ENCODE measurements around the gene MPDZ. TPM values are rescaled to one million over a fixed set of nuclear protein-coding genes. Genes with fewer than 3 reads are reported as not detected.
"Not testable (repeated sequence)": the region's sequence is repeated elsewhere in the genome, so short reads cannot be mapped to it uniquely, and the experiment has no call there.

MPDZ gene
- total RNA-seq, 2 experiments from 2014 or later = not detected

DNA sequence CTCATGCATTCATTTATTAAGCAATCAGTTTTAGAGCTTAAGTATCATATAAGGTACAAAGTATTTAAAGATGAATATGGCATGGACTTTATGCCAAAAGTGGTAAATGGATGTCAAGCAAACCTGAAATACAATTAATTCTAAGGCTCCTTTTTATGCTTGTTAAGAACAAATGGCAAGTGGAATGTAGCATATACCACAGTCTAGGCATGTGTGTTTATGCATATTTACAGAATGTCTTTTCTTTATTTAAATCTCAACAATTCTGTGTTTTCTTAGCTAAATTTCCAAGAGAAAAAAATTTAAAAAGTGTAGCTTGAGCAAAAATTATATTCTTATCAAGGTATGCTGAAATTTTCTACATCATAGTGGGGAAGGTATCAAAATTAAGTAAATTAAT is 39.8 kb downstream of the MPDZ start:
- DNase-seq (no peak), ATAC-seq (ENCODE audit: low read depth) (no peak)
- Mint-ChIP-seq H3K4me3 (no peak overlapping the region), H3K9me3 (no peaks in the 10 kb centered on the region), H3K4me1 (no peaks in the 10 kb centered on the region), H3K27me3 (no peaks in the 10 kb centered on the region), H3K36me3 (no peaks in the 10 kb centered on the region), H3K27ac (no peak overlapping the region)
- POLR2A ChIA-PET = no interaction called here

- no peak for ATAC-seq (ENCODE audit: low read depth)
- H3K4me3 Mint-ChIP-seq = no peak overlapping the region
- no peaks in the 10 kb centered on the region for H3K9me3 Mint-ChIP-seq
- H3K36me3 Mint-ChIP-seq = no peaks in the 10 kb centered on the region
- POLR2A ChIA-PET = no interaction called here
- H3K4me1 Mint-ChIP-seq = no peaks in the 10 kb centered on the region
- no peaks in the 10 kb centered on the region for H3K27me3 Mint-ChIP-seq
- DNase-seq = no peak
- H3K27ac Mint-ChIP-seq = no peak overlapping the region
Measured at GRCh38 chr9:13239208-13239607, 40.3 kb downstream of the MPDZ start.

- H3K36me3 Mint-ChIP-seq = no peaks in the 10 kb centered on the region
- H3K9me3 Mint-ChIP-seq = no peaks in the 10 kb centered on the region
- no peak overlapping the region for H3K27ac Mint-ChIP-seq
- POLR2A ChIA-PET = no interaction called here
- H3K4me3 Mint-ChIP-seq = no peak overlapping the region
- ATAC-seq (ENCODE audit: low read depth) = no peak
- no peaks in the 10 kb centered on the region for H3K27me3 Mint-ChIP-seq
- DNase-seq = no peak
- no peaks in the 10 kb centered on the region for H3K4me1 Mint-ChIP-seq
Measured at GRCh38 chr9:13234932-13235331, 44.6 kb downstream of the MPDZ start.

- Mint-ChIP-seq H3K9me3 (no peaks in the 10 kb centered on the region), H3K27me3 (no peaks in the 10 kb centered on the region), H3K4me1 (no peaks in the 10 kb centered on the region), H3K27ac (no peak overlapping the region), H3K36me3 (no peaks in the 10 kb centered on the region), H3K4me3 (no peak overlapping the region)
- DNase-seq = no peak
- POLR2A ChIA-PET = no interaction called here
- no peak for ATAC-seq (ENCODE audit: low read depth)
Measured at GRCh38 chr9:13228431-13228830, 51.1 kb downstream of the MPDZ start.

DNA sequence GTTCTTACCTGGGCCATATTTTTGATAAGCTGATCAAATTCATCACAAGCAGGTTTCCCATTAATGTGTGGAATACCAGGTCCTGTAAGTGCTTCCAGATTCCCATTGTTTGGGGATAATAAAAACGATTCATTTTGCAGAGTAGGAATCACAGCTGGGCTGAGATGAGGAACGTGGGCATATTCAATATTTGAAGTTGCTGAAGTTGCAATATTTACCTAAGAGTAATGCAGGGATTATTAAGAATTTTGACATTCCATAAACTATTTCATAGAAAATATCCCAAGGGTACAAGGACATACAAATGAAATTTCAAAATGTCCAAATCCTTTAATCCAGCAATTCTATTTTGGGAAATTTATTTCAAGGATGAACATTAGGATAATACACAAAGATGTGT is 55.1 kb downstream of the MPDZ start:
- Mint-ChIP-seq H3K4me3 (no peak overlapping the region), H3K27ac (no peak overlapping the region), H3K36me3 (no peaks in the 10 kb centered on the region), H3K4me1 (no peaks in the 10 kb centered on the region), H3K9me3 (no peaks in the 10 kb centered on the region), H3K27me3 (no peaks in the 10 kb centered on the region)
- DNase-seq (no peak), ATAC-seq (ENCODE audit: low read depth) (no peak)
- POLR2A ChIA-PET = no interaction called here

DNA sequence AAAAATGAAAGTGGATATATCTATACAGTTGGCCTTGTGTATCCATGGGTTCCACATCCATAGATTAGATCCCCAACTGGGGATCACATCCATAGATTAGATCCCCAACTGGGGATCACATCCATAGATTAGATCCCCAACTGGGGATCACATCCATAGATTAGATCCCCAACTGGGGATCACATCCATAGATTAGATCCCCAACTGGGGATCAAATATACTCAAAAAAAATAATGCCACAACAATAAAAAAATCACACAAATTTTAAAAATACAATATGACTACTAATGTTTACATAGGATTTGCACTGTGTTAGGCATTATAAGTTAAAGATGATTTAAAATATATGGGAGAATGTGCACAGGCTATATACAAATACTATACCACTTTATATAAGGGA is 56.8 kb downstream of the MPDZ start:
- H3K4me3 Mint-ChIP-seq; H3K9me3 Mint-ChIP-seq; POLR2A ChIA-PET; ATAC-seq (ENCODE audit: low read depth); H3K27ac Mint-ChIP-seq; H3K4me1 Mint-ChIP-seq; H3K27me3 Mint-ChIP-seq; H3K36me3 Mint-ChIP-seq; DNase-seq: not testable (repeated sequence)

GRCh38 chr9:13221741-13222140 is 57.8 kb downstream of the MPDZ start:
- no peak overlapping the region for H3K27ac Mint-ChIP-seq
- no peaks in the 10 kb centered on the region for H3K27me3 Mint-ChIP-seq
- no peaks in the 10 kb centered on the region for H3K9me3 Mint-ChIP-seq
- ATAC-seq (ENCODE audit: low read depth) = no peak
- POLR2A ChIA-PET = no interaction called here
- no peaks in the 10 kb centered on the region for H3K4me1 Mint-ChIP-seq
- no peaks in the 10 kb centered on the region for H3K36me3 Mint-ChIP-seq
- no peak for DNase-seq
- H3K4me3 Mint-ChIP-seq = no peak overlapping the region

- POLR2A ChIA-PET = no interaction called here
- no peaks in the 10 kb centered on the region for H3K9me3 Mint-ChIP-seq
Measured at GRCh38 chr9:13220837-13221236, 58.7 kb downstream of the MPDZ start.

DNA sequence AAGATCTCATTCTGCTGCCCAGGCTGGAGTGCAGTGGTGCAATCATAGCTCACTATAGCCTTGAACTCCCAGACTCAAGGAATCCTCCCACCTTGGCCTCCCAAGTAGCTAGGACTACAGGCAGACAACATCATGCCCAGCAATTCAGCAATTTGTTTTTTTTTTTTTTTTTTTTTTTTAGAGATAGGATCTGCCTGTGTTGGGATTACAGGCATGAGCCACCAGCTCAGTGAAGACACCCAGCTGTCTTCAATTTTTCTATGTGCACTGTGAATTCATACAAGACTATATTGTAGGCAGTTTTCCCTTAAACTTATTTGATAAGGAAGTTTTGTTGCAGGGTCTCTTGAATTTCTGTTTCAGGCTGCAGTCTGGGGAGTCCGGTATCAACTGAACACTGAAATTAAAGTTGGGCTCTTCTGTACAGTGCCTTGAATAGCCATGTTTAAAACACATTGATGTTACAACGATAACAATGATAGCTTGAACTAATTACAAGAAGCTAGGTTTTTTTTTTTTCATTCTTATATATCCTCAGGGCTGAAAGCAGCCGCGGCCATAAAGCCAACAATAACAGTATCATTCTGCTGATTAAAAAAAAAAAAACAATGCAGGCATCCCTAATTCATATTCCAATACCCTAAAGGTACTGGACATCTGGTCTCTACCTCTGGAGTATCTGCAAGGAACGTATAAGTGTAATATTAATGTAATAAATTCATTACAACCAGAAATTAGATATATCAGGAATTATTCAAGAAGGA is 63.5 kb downstream of the MPDZ start:
- Mint-ChIP-seq H3K27me3 (no peaks in the 10 kb centered on the region), H3K4me3 (no peak overlapping the region), H3K27ac (no peak overlapping the region), H3K9me3 (no peaks in the 10 kb centered on the region), H3K36me3 (no peaks in the 10 kb centered on the region), H3K4me1 (no peaks in the 10 kb centered on the region)
- no peak for DNase-seq
- POLR2A ChIA-PET = no interaction called here
- ATAC-seq (ENCODE audit: low read depth) = no peak

More at GRCh38 chr9:13220837-13221236, 58.7 kb downstream of the MPDZ start:
- no peak overlapping the region for H3K27ac Mint-ChIP-seq
- no peaks in the 10 kb centered on the region for H3K4me1 Mint-ChIP-seq
- ATAC-seq (ENCODE audit: low read depth) (no peak), DNase-seq (no peak)
- no peaks in the 10 kb centered on the region for H3K27me3 Mint-ChIP-seq
- H3K4me3 Mint-ChIP-seq = no peak overlapping the region
- H3K36me3 Mint-ChIP-seq = no peaks in the 10 kb centered on the region

DNA sequence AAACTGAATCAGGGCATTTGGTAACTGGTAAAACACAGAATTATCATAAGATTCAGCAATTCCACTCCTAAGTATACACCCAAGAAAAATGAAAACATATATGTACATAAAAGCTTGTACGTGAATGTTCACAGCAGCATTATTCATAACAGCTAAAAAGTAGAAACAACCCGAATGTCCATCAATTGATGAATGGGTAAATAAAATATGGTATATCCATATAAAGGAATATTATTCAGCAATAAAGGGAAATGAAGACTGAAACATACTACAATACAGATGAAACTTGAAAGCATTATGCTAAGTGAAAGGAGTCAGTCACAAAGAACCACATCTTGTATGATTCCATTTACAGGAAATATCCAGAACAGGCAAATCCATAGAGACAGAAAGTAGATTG is 65.5 kb downstream of the MPDZ start:
- Mint-ChIP-seq H3K4me3 (no peak overlapping the region), H3K36me3 (no peaks in the 10 kb centered on the region), H3K9me3 (no peaks in the 10 kb centered on the region), H3K27me3 (no peaks in the 10 kb centered on the region), H3K4me1 (no peaks in the 10 kb centered on the region), H3K27ac (no peak overlapping the region)
- no peak for ATAC-seq (ENCODE audit: low read depth)
- no peak for DNase-seq
- POLR2A ChIA-PET = no interaction called here

GRCh38 chr9:13213337-13213736 is 66.2 kb downstream of the MPDZ start:
- no peak for DNase-seq
- no peaks in the 10 kb centered on the region for H3K4me1 Mint-ChIP-seq
- H3K27me3 Mint-ChIP-seq = no peaks in the 10 kb centered on the region
- H3K27ac Mint-ChIP-seq = no peak overlapping the region
- H3K9me3 Mint-ChIP-seq = no peaks in the 10 kb centered on the region
- no peak overlapping the region for H3K4me3 Mint-ChIP-seq
- ATAC-seq (ENCODE audit: low read depth) = no peak
- H3K36me3 Mint-ChIP-seq = no peaks in the 10 kb centered on the region
- POLR2A ChIA-PET = no interaction called here

- Mint-ChIP-seq H3K36me3 (no peaks in the 10 kb centered on the region), H3K4me1 (no peaks in the 10 kb centered on the region), H3K27me3 (no peaks in the 10 kb centered on the region), H3K4me3 (no peak overlapping the region), H3K27ac (no peak overlapping the region), H3K9me3 (peaks cover 2% of the 10 kb centered on the region)
- no peak for ATAC-seq (ENCODE audit: low read depth)
- DNase-seq = no peak
- POLR2A ChIA-PET = no interaction called here
Measured at GRCh38 chr9:13210306-13210705, 69.2 kb downstream of the MPDZ start.

DNA sequence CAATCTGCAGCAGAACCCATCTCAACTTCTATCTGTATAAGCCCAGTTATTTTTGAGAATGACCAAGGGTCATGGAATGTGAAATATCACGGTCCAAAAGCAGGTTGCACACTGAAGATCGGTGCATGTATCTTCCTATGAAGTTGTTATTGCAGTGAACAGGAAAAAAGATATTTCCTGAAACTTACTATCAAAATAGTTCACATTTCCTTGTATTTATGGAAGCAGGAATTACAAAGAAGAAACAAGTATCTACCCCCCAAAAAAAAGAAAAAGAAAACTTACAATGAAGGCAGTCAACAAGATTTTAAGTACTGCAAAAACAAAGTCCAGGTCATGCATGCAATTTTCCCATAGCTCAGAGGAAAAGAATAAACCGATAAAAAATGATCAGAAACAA is 70.0 kb downstream of the MPDZ start:
- H3K27me3 Mint-ChIP-seq = no peaks in the 10 kb centered on the region
- ATAC-seq (ENCODE audit: low read depth) = no peak
- no peaks in the 10 kb centered on the region for H3K36me3 Mint-ChIP-seq
- no peak for DNase-seq
- H3K9me3 Mint-ChIP-seq = peaks cover 2% of the 10 kb centered on the region
- no peak overlapping the region for H3K27ac Mint-ChIP-seq
- H3K4me3 Mint-ChIP-seq = no peak overlapping the region
- H3K4me1 Mint-ChIP-seq = no peaks in the 10 kb centered on the region
- POLR2A ChIA-PET = no interaction called here

GRCh38 chr9:13205824-13206223 is 73.7 kb downstream of the MPDZ start:
- H3K27me3 Mint-ChIP-seq = no peaks in the 10 kb centered on the region
- H3K4me3 Mint-ChIP-seq = no peak overlapping the region
- ATAC-seq (ENCODE audit: low read depth) = no peak
- H3K4me1 Mint-ChIP-seq = no peaks in the 10 kb centered on the region
- H3K9me3 Mint-ChIP-seq = peaks cover 2% of the 10 kb centered on the region
- H3K27ac Mint-ChIP-seq = no peak overlapping the region
- H3K36me3 Mint-ChIP-seq = no peaks in the 10 kb centered on the region
- no peak for DNase-seq
- POLR2A ChIA-PET = no interaction called here

DNA sequence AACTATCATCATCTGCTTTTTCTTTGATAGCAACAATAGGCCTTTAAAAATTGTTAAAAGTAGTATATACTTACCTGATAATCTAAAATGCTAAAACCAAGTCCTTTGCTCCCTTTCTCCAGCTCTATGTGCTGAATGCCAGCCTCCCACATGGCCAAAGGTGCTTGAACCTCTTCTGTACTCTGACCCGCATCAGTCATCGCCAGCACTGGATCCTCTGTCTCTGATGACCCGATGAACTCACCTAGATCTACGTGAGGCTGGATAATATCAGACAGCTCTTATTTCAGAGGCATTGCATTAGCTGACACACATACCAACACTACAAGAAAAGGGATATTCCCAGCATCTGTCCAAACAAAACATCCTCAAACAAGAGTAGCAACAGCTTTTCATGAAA is 89.5 kb downstream of the MPDZ start:
- Mint-ChIP-seq H3K9me3 (peaks cover 4% of the 10 kb centered on the region), H3K27ac (no peak overlapping the region), H3K36me3 (no peaks in the 10 kb centered on the region), H3K4me3 (no peak overlapping the region), H3K4me1 (no peaks in the 10 kb centered on the region), H3K27me3 (no peaks in the 10 kb centered on the region)
- POLR2A ChIA-PET = no interaction called here
- no peak for ATAC-seq (ENCODE audit: low read depth)
- DNase-seq = no peak
